ENCODE data around the gene SLC4A2.

DNA sequence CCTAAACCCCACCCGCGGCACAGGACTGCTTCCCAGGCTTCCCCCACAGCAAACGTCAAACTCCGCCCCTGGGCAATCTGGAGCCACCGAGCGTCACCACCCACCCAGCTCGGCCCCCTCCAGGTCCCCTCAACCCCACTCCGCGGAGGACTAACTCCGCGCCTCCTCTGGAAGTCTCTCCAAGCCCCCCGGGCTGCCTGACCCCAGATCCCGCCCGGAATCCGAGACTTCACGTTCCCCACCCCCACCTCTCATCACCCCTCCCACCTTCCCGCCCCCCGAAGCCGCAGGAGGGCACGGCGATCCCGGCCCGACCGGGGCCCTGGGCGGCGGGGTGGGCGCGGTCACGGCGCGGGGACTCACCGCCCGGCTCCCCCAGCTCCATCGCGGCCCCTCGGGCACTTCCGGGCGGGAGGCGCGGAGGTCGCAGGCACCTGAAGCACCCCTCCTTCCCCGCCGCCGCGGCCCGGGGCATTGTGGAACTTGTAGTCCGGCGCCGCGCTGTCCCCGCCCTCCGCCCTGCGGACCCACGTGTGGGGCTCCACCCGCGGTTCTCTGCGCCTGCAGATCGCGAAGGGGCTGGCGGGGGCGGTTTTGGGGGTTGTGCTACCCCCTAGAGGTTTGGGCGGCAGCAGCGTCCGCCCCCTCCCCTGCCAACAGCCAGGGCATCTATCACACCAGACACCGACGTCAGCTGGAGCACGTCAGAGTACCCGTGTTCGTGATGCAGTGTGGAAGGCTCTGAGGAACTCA, 23.9 kb downstream of the SLC4A2 start, which contains the start of gene TMUB1:
- TF ChIP-seq FOSL1 (IDR thresholded peaks at IDR 0.05; ENCODE audit: insufficient read depth, low read depth, low read length) (no peak), RBBP5 (IDR thresholded peaks at IDR 0.05; ENCODE audit: borderline replicate concordance, low read depth, low read length) (no peak), JUN (IDR thresholded peaks at IDR 0.05; ENCODE audit: low read depth, low read length) (no peak), POLR2AphosphoS5 (IDR thresholded peaks at IDR 0.05; ENCODE audit: low read depth, low read length) (no peak), EGR1 (IDR thresholded peaks at IDR 0.05; ENCODE audit: borderline replicate concordance, low read depth, low read length) (no peak), KDM1A (IDR thresholded peaks at IDR 0.05; ENCODE audit: borderline replicate concordance, low read length) (no peak), GABPA (IDR thresholded peaks at IDR 0.05; ENCODE audit: borderline replicate concordance, insufficient read depth, low read length) (peak; percentile 32; the same call in 1 of the 2 replicates), EZH2 (IDR thresholded peaks at IDR 0.05; ENCODE audit: low read depth, low read length, severe bottlenecking) (no peak), SUZ12 (IDR thresholded peaks at IDR 0.05; ENCODE audit: low read length) (no peak), ASH2L (IDR thresholded peaks at IDR 0.05; ENCODE audit: low read length) (no peak)
- TF ChIP-seq, protein P1, sequence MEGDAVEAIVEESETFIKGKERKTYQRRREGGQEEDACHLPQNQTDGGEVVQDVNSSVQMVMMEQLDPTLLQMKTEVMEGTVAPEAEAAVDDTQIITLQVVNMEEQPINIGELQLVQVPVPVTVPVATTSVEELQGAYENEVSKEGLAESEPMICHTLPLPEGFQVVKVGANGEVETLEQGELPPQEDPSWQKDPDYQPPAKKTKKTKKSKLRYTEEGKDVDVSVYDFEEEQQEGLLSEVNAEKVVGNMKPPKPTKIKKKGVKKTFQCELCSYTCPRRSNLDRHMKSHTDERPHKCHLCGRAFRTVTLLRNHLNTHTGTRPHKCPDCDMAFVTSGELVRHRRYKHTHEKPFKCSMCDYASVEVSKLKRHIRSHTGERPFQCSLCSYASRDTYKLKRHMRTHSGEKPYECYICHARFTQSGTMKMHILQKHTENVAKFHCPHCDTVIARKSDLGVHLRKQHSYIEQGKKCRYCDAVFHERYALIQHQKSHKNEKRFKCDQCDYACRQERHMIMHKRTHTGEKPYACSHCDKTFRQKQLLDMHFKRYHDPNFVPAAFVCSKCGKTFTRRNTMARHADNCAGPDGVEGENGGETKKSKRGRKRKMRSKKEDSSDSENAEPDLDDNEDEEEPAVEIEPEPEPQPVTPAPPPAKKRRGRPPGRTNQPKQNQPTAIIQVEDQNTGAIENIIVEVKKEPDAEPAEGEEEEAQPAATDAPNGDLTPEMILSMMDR (IDR thresholded peaks at IDR 0.05; ENCODE audit: control extremely low read depth in 1 of 3, insufficient read depth in 1 of 3, low read depth in 1 of 3, low read length in 3 of 3), result no peak
- TF ChIP-seq, protein P2, sequence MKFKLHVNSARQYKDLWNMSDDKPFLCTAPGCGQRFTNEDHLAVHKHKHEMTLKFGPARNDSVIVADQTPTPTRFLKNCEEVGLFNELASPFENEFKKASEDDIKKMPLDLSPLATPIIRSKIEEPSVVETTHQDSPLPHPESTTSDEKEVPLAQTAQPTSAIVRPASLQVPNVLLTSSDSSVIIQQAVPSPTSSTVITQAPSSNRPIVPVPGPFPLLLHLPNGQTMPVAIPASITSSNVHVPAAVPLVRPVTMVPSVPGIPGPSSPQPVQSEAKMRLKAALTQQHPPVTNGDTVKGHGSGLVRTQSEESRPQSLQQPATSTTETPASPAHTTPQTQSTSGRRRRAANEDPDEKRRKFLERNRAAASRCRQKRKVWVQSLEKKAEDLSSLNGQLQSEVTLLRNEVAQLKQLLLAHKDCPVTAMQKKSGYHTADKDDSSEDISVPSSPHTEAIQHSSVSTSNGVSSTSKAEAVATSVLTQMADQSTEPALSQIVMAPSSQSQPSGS (IDR thresholded peaks at IDR 0.05; ENCODE audit: low read length), result no peak

All from H1 (cell line).